Fibroblast of pulmonary artery (primary cell): ENCODE data around the gene ZNF383.
"Not testable (repeated sequence)": the region's sequence is repeated elsewhere in the genome, so short reads cannot be mapped to it uniquely, and the experiment has no call there.

Experiments
- DNase-seq: peaks from one replicate; pipeline ENCODE4 v3.0.0-alpha.2; 2010; ENCODE audit warnings: low read depth
- H3K4me3 ChIP-seq: replicated peaks from 2 replicates; pipeline ENCODE4 v1.5.1; 2011; ENCODE audit warnings: low read depth, mild to moderate bottlenecking, control low read depth, low read length, moderate library complexity
- TF ChIP-seq, protein P1 (sequence below): IDR thresholded peaks from 2 replicates; pipeline ENCODE4 v1.5.1; 2011; ENCODE audit warnings: mild to moderate bottlenecking, control low read depth, low read length, inconsistent platforms; ENCODE audit errors: missing control alignments

Gene ZNF383

DNA sequence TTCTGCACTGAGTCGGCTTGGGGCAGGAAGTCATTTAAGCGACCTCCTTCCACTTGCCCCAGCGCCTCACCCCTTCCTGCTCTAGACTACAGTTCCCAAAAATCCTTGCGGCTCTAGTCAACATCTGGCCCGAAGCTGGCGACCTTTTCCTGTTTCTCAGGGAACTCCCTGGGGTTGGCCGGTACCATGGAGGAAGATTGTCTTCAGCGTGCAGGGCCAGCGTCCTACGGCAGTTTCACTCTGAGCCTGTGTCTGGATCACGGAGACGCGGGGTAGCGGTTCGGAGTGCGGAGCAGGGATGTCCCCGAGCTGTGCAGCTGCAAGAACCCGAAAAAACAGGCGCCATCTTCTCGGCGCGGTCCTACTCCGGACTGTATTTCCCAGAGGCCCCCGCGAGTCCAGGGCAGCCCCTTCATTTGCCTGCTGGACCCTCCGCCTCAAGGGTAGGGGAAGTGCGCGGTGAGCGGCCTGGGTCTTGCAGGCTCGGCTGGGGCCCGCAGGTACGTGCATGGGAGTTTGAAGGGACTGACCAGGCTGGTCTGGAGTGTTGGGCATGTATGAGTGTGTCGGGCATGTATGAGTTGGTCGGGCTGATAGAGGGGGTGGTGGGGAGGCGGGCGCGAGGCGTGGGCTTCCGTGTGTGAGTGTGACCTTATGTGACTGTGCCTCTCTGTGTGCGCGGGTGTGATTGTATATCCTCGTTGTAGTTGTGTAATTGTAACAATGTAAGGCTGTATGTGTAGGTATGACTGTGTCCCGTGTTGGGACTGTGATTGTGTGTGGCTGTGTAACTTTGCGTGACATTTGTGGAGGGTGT, at the start of gene ZNF383:
TSS of gene ZNF383 (plus strand) at position 440 of the 817 bp plus-strand sequence. CDS start 12,240 bp downstream, outside the sequence.
- TF ChIP-seq, protein P1, sequence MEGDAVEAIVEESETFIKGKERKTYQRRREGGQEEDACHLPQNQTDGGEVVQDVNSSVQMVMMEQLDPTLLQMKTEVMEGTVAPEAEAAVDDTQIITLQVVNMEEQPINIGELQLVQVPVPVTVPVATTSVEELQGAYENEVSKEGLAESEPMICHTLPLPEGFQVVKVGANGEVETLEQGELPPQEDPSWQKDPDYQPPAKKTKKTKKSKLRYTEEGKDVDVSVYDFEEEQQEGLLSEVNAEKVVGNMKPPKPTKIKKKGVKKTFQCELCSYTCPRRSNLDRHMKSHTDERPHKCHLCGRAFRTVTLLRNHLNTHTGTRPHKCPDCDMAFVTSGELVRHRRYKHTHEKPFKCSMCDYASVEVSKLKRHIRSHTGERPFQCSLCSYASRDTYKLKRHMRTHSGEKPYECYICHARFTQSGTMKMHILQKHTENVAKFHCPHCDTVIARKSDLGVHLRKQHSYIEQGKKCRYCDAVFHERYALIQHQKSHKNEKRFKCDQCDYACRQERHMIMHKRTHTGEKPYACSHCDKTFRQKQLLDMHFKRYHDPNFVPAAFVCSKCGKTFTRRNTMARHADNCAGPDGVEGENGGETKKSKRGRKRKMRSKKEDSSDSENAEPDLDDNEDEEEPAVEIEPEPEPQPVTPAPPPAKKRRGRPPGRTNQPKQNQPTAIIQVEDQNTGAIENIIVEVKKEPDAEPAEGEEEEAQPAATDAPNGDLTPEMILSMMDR = no peak
- peak; percentile 90 for DNase-seq
- H3K4me3 ChIP-seq = peak within 1 kb of the TSS; percentile 99

DNA sequence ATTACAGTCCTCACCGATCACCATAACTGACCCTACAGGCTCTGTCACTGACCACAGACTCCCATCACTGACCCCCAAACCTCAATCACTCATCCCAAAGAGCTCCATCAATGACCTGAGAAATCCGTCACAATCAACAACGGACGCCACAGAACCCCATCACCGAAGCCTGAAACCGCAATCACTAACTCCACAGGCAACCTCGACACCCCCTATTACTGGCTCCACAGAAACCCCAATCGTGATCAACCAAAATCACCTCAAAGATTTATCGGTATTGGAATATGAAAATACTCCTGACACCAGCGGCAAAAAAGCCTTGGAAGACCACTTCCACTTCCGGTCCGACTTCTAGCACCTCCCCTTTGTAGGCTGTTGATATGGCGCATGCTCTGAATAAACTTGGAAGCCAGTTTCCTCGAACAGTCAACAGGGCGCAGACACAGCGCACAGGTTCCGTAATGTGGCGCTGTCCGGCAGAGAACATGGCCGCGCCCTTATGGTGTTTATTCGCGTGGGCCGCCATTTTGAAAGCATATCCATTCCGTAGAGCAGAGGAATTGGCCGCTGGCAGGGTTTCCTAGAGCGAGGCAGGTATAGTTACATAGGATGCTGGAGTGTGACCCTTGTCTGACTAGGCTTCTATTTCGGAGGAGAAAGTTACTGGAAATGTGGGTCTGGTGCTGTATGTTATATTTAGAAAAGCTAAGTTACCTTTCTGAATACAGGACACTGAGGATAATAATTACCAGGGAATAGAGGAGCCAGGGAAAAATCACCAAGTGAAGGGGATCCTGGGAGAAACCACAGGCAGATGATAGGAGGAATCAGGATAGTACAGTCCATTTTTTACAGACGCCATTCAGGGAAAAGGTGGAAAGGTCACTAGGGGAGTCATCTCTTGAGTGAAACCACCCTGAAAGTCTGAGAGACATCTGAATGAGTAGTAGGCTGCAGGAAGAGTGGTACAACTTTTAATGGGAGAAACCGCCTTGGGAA, 45.3 kb upstream of the ZNF383 start, which contains the start of gene ZNF585A:
TSS of gene ZNF585A (minus strand) at position 328 of the 999 bp plus-strand sequence. CDS start 2,785 bp downstream, outside the sequence.
- TF ChIP-seq, protein P1 = peak; percentile 35
- peak; percentile 98 for DNase-seq
- peak within 1 kb of the TSS; percentile 83 for H3K4me3 ChIP-seq

DNA sequence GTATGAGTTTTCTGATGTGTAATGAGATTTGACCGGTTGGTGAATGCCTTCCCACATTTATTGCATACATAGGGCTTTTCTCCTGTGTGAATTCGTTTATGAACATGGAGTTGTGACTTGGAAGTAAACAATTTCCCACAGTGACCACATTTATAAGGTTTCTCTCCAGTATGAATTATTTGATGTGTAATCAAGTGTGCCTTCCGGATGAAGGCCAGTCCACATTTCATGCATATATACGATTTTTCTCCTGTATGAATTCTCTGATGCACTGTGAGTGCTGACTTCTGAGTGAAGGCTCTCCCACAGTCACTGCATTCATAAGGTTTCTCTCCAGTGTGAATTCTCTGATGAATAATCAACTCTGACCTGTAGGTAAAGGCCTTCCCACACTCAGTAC, 31.9 kb upstream of the ZNF383 start:
- not testable (repeated sequence) for H3K4me3 ChIP-seq, DNase-seq

DNA sequence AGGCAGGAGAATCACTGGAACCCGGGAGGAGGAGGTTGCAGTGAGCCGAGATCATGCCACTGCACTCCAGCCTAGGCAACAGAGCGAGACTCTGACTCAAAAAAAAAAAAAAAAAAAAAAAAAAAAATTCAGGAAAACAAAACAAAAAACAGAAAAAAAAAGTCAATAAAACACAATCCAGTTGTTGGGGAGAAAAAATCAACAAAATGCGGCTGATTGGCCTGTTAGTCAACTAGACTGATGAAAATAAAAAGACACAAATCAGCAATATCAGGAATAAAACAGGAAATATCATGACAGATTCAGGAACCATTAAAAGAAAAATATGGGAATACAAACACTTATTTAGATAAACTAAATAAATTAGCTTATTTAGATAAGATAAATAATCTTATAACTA, 22.8 kb upstream of the ZNF383 start:
- H3K4me3 ChIP-seq, DNase-seq: not testable (repeated sequence)

DNA sequence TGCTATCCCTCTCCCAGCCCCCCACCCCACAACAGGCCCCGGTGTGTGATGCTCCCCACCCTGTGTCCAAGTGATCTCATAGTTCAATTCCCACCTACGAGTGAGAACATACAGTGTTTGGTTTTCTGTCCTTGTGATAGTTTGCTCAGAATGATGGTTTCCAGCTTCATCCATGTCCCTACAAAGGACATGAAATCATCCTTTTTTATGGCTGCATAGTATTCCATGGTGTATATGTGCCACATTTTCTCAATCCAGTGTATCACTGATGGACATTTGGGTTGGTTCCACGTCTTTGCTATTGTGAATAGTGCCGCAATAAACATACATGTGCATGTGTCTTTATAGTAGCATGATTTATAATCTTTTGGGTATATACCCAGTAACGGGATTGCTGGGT, 20.9 kb upstream of the ZNF383 start:
- not testable (repeated sequence) for DNase-seq, H3K4me3 ChIP-seq

DNA sequence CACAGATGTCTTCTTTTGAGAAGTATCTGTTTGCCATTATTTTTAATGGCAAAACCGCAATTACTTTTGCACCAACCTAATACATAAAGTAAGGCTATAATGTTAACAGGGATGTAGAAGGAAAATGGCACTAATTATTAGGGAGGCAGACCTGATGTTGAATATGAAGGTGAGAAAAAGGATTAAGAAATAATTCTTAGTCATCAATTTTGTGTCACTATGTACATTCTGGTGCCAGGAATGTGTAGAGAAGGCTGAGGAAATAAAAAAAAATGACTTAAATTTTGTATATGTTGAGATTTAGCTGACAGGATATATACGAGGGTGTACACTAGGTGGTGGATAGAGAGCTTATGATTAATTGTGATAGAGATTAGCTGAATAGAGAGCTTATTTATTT, 20.2 kb upstream of the ZNF383 start:
- no peak overlapping the region for H3K4me3 ChIP-seq
- DNase-seq = no peak
- TF ChIP-seq, protein P1 = no peak

DNA sequence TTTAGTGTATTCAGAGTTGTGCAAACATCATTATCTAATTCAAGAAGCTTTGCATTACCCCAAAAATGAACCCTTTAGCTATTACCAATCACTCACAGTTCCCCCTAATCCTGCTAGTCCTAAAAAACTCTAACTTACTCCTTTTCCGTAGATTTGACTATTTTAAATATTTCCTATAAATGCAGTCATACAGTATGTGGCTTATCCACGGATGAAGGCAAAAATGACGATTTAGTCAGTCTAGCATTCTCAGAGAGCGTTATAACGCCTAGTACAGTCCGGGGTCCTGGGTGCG, 587 bp upstream of the ZNF383 start:
- TF ChIP-seq, protein P1 = no peak
- H3K4me3 ChIP-seq = peak overlapping the region; percentile 99
- DNase-seq = no peak

DNA sequence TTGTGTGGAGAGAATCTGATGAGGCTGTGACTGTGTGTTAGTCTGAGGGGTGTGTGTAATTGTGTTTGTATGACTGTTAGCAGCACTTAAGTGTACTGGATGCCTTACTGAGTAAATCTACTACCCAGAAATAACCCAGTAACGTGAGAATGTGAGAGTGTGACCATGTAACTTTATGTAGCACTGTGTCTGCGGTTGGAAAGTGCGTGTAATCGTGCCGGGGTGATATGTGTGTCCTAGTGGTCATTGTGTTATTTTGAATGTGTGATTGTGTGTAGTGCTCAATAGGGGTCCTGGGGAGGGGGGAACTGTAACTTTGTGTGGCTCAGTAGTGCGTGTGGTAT, 550 bp downstream of the ZNF383 start:
- peak; percentile 14 for DNase-seq
- TF ChIP-seq, protein P1 = no peak
- peak overlapping the region; percentile 99 for H3K4me3 ChIP-seq
